ENCODE measurements around the gene SLC8A3. TPM values are rescaled to one million over a fixed set of nuclear protein-coding genes. Genes with fewer than 3 reads are reported as not detected.

Gene SLC8A3
- total and polyA plus RNA-seq, 9 of the 15 experiments (the other 6 are each of a cell fraction or from before 2014, with no cell fraction given) = not detected

DNA sequence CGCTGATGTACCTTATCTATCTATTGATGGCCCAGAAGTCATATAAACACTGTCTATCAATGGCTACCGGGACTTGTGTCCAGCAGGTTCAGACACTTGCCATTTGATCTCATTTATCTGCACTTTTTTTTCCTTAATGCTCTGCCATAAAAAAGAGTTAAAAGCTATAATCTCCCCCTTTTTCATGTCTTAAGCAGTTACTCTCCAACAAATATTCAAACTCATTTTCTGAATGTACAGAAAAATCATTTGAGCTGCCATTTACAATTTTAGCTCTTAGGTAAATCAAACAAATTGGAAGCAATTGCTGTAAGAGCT is 101.4 kb downstream of the SLC8A3 start (continued):
- TF ChIP-seq, protein P1, sequence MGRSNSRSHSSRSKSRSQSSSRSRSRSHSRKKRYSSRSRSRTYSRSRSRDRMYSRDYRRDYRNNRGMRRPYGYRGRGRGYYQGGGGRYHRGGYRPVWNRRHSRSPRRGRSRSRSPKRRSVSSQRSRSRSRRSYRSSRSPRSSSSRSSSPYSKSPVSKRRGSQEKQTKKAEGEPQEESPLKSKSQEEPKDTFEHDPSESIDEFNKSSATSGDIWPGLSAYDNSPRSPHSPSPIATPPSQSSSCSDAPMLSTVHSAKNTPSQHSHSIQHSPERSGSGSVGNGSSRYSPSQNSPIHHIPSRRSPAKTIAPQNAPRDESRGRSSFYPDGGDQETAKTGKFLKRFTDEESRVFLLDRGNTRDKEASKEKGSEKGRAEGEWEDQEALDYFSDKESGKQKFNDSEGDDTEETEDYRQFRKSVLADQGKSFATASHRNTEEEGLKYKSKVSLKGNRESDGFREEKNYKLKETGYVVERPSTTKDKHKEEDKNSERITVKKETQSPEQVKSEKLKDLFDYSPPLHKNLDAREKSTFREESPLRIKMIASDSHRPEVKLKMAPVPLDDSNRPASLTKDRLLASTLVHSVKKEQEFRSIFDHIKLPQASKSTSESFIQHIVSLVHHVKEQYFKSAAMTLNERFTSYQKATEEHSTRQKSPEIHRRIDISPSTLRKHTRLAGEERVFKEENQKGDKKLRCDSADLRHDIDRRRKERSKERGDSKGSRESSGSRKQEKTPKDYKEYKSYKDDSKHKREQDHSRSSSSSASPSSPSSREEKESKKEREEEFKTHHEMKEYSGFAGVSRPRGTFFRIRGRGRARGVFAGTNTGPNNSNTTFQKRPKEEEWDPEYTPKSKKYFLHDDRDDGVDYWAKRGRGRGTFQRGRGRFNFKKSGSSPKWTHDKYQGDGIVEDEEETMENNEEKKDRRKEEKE (IDR thresholded peaks at IDR 0.05; ENCODE audit: borderline replicate concordance in 1 of 2, control insufficient read depth in 1 of 2, low read depth in 2 of 2, low read length in 1 of 2) = no peak

DNA sequence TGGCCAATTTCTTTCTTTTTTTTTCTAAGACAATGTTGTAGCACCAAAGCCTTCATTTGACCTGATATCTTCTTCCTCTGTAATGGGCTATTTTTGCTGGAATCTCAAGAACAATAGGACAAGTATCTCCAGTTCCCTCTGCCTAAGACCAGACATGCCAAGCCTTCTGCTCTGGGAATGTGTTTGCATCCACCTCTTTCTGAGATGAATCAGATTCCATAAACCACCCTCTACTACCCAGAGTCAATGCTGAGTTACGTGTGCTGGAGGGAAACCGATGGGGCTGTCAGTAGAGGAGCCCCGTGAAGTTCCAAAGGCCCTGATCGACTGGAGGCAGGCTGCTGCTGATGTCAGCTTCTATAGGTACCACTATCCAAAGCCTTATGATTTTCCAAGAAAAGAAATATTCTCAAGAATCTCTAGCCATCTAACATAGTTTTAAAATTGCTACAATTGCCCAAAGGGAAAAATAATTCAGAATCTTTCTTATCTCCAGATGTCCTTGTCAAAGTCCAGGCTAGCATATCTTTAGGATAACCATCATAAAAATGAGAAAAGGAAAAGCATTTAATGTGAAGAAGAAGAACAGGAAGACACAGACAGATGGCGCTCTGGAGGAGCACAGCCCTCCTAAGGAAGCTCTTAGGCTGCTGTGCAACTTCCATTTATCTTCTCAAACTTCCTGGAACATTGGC is 101.9 kb downstream of the SLC8A3 start:
- intact Hi-C loops (cut with micrococcal nuclease) = loop anchor here (5.0 kb wide), 1 partner anchor 170 kb away; no protein-coding TSS in a partner anchor
- H3K27me3 ChIP-seq (ENCODE audit: control insufficient read depth in 2 of 2, insufficient read depth in 2 of 2, low read length in 2 of 2) = peaks cover 0 to 2% of the 10 kb centered on the region in 2 experiments; a peak in 2 of 5 replicates
- no peaks in the 10 kb centered on the region; a peak in 1 of 5 replicates for H3K4me1 ChIP-seq (replicated peaks in 1 of 2; ENCODE audit: control insufficient read depth in 2 of 2, insufficient read depth in 2 of 2, low read length in 2 of 2)
- H4K20me1 ChIP-seq (replicated peaks; ENCODE audit: control insufficient read depth, insufficient read depth, low read length) = no peaks in the 10 kb centered on the region
- no peak overlapping the region for H2AFZ ChIP-seq (ENCODE audit: low read depth, low read length)
- no peaks in the 10 kb centered on the region for H3K36me3 ChIP-seq (ENCODE audit: control insufficient read depth, insufficient read depth, low read length)
- H3K9ac ChIP-seq (ENCODE audit: insufficient read depth in 1 of 2, low read depth in 2 of 2, low read length in 2 of 2) = no peak overlapping the region
- FAIRE-seq (peak; percentile 49), ATAC-seq (peak; percentile 59; the same call in 2 of the 3 replicates), DNase-seq (ENCODE audit: extremely low read depth in 1 of 4, low spot score in 3 of 4) (peak in 3 of 4 experiments; percentile 6 to 53 (median 19))
- H3K27ac ChIP-seq (ENCODE audit: extremely low read depth, low read depth, low read length) = no peak overlapping the region
- no peak overlapping the region for H3K4me2 ChIP-seq (ENCODE audit: insufficient read depth, low read length)
- ChIA-PET CTCF (ENCODE audit: low intra/inter-chr PET ratio) (interaction anchor here (0.6 to 0.9 kb wide), 2 partner anchors 170 to 231 kb away, joined by 4 to 5 read pairs; no protein-coding TSS in a partner anchor), POLR2A (no interaction called here)
- WGBS (ENCODE audit: insufficient coverage, low coverage, missing lambda C conversion rate) = 3% methylated on average over 5 of the region's 5 CpGs
- in situ Hi-C loops (cut with MboI) = no loop called here
- H3K9me1 ChIP-seq (ENCODE audit: control insufficient read depth, insufficient read depth, low read length) = no peaks in the 10 kb centered on the region
- H3K9me3 ChIP-seq (replicated peaks; ENCODE audit: control insufficient read depth, insufficient read depth, low read depth, low read length) = no peaks in the 10 kb centered on the region
- H3K79me2 ChIP-seq (ENCODE audit: control insufficient read depth, insufficient read depth, low read length) = no peaks in the 10 kb centered on the region
- no peak overlapping the region for H3K4me3 ChIP-seq
- no TSS peak for BruUV-seq (replicated peaks)
- TF ChIP-seq SRF (CRISPR knock-in tag; IDR thresholded peaks at IDR 0.05) (no peak), NR3C1 (CRISPR knock-in tag; IDR thresholded peaks at IDR 0.05) (no peak), ZKSCAN1 (IDR thresholded peaks at IDR 0.05; ENCODE audit: low read depth, low read length) (no peak), RAD21 (CRISPR knock-in tag; conservative IDR thresholded peaks at IDR 0.05 in 1 of 2, IDR thresholded peaks at IDR 0.05 in 1 of 2) (peak; percentile 53 to 72), RHOXF2B (CRISPR knock-in tag; conservative IDR thresholded peaks at IDR 0.05) (no peak), EP400 (IDR thresholded peaks at IDR 0.05) (no peak), XRCC4 (IDR thresholded peaks at IDR 0.05; ENCODE audit: extremely low read depth, insufficient read depth, insufficient read length) (no peak)
- TF ChIP-seq, protein P2, sequence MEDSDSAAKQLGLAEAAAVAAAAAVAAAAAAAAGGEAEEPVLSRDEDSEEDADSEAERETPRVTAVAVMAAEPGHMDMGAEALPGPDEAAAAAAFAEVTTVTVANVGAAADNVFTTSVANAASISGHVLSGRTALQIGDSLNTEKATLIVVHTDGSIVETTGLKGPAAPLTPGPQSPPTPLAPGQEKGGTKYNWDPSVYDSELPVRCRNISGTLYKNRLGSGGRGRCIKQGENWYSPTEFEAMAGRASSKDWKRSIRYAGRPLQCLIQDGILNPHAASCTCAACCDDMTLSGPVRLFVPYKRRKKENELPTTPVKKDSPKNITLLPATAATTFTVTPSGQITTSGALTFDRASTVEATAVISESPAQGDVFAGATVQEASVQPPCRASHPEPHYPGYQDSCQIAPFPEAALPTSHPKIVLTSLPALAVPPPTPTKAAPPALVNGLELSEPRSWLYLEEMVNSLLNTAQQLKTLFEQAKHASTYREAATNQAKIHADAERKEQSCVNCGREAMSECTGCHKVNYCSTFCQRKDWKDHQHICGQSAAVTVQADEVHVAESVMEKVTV (CRISPR knock-in tag; IDR thresholded peaks at IDR 0.05) = 0 out of 2 replicates have a peak, but pooled peaks have one; percentile 14
- TF ChIP-seq, protein P3, sequence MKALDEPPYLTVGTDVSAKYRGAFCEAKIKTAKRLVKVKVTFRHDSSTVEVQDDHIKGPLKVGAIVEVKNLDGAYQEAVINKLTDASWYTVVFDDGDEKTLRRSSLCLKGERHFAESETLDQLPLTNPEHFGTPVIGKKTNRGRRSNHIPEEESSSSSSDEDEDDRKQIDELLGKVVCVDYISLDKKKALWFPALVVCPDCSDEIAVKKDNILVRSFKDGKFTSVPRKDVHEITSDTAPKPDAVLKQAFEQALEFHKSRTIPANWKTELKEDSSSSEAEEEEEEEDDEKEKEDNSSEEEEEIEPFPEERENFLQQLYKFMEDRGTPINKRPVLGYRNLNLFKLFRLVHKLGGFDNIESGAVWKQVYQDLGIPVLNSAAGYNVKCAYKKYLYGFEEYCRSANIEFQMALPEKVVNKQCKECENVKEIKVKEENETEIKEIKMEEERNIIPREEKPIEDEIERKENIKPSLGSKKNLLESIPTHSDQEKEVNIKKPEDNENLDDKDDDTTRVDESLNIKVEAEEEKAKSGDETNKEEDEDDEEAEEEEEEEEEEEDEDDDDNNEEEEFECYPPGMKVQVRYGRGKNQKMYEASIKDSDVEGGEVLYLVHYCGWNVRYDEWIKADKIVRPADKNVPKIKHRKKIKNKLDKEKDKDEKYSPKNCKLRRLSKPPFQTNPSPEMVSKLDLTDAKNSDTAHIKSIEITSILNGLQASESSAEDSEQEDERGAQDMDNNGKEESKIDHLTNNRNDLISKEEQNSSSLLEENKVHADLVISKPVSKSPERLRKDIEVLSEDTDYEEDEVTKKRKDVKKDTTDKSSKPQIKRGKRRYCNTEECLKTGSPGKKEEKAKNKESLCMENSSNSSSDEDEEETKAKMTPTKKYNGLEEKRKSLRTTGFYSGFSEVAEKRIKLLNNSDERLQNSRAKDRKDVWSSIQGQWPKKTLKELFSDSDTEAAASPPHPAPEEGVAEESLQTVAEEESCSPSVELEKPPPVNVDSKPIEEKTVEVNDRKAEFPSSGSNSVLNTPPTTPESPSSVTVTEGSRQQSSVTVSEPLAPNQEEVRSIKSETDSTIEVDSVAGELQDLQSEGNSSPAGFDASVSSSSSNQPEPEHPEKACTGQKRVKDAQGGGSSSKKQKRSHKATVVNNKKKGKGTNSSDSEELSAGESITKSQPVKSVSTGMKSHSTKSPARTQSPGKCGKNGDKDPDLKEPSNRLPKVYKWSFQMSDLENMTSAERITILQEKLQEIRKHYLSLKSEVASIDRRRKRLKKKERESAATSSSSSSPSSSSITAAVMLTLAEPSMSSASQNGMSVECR (CRISPR knock-in tag; IDR thresholded peaks at IDR 0.05) = no peak
